IMR-90 (cell line): ENCODE data around the gene MICAL3. TPM values are rescaled to one million over a fixed set of nuclear protein-coding genes. Genes with fewer than 3 reads are reported as not detected.

Source experiments
- ATAC-seq: fragments of 200-7000 bp; cut with Tn5 transposase; 2 replicates; pipeline ENCODE4 v1.9.1; 2020; ENCODE audit warnings: low read depth, mild to moderate bottlenecking, moderate library complexity
- BruUV-seq: library from RNA; stranded (reverse); fragments of 400-500 nt; replicated peaks from 2 replicates; lab custom pipeline; 2021; lab: Mats Ljungman, UMichigan
- CTCF ChIA-PET: fragments of 300-600 bp; formaldehyde crosslinking; extraction: SDS; loops from one replicate; lab custom pipeline; 2021; ENCODE audit warnings: antibody characterized with exemption; lab: Yijun Ruan, JAX
- POLR2A ChIA-PET: fragments of 300-600 bp; sonication (Branson Sonifier 250); formaldehyde crosslinking; loops from one replicate; lab custom pipeline; 2022; ENCODE audit warnings: antibody characterized with exemption; ENCODE audit not compliant: unreplicated experiment; lab: Charles Lee
- DNase-seq: peaks from one replicate; pipeline ENCODE4 v3.0.0; 2013
- H2AFZ ChIP-seq: replicated peaks from 2 replicates; pipeline ENCODE3; 2013; ENCODE audit warnings: low read length, mild to moderate bottlenecking; ENCODE audit not compliant: poor library complexity
- H2AK5ac ChIP-seq: 2 replicates; pipeline ENCODE4 v1.6.1; 2013; ENCODE audit warnings: low read depth, low read length, inconsistent platforms
- H2AK9ac ChIP-seq: replicated peaks from 2 replicates; pipeline ENCODE3; 2013; ENCODE audit warnings: mild to moderate bottlenecking, low read depth, low read length, moderate library complexity; ENCODE audit not compliant: poor library complexity
- H2BK120ac ChIP-seq: 2 replicates; pipeline ENCODE4 v1.6.1; 2013; ENCODE audit warnings: low read depth, low read length, inconsistent platforms
- H2BK15ac ChIP-seq: 3 replicates; pipeline ENCODE4 v1.6.1; 2013; ENCODE audit warnings: low read depth, low read length, inconsistent platforms
- H2BK20ac ChIP-seq: 2 replicates; pipeline ENCODE4 v1.6.1; 2013; ENCODE audit warnings: low read depth, mild to moderate bottlenecking, inconsistent platforms, low read length, moderate library complexity
- H2BK5ac ChIP-seq: 2 replicates; pipeline ENCODE4 v1.6.1; 2013; ENCODE audit warnings: mild to moderate bottlenecking, low read depth, low read length, inconsistent platforms; ENCODE audit not compliant: poor library complexity, severe bottlenecking
- H3K14ac ChIP-seq: replicated peaks from 2 replicates; pipeline ENCODE4 v1.6.1; 2013; ENCODE audit warnings: low read depth, low read length, inconsistent platforms
- H3K18ac ChIP-seq: 2 replicates; pipeline ENCODE4 v1.6.1; 2013; ENCODE audit warnings: low read depth, low read length, control low read depth
- H3K23ac ChIP-seq: 2 replicates; pipeline ENCODE4 v1.6.1; 2013; ENCODE audit warnings: low read depth, low read length, inconsistent platforms
- H3K27ac ChIP-seq: 2 replicates; pipeline ENCODE4 v1.5.1; 2013; ENCODE audit warnings: mild to moderate bottlenecking, control low read depth, low read length; ENCODE audit not compliant: insufficient read depth
- H3K27me3 ChIP-seq: 2 replicates; pipeline ENCODE4 v1.6.1; 2013; ENCODE audit warnings: low read length; ENCODE audit not compliant: control insufficient read depth, insufficient read depth
- H3K36me3 ChIP-seq: 2 replicates; pipeline ENCODE4 v1.6.1; 2013; ENCODE audit warnings: low read length, mixed read lengths; ENCODE audit not compliant: control insufficient read depth, insufficient read depth
- H3K4ac ChIP-seq: 2 replicates; pipeline ENCODE4 v1.6.1; 2013; ENCODE audit warnings: low read depth, low read length, inconsistent platforms
- H3K4me1 ChIP-seq: 2 replicates; pipeline ENCODE4 v1.6.1; 2013; ENCODE audit warnings: low read length, mixed read lengths; ENCODE audit not compliant: control insufficient read depth, insufficient read depth
- H3K4me2 ChIP-seq: 2 replicates; pipeline ENCODE4 v1.6.1; 2013; ENCODE audit warnings: low read depth, mild to moderate bottlenecking, control low read depth, low read length, moderate library complexity
- H3K4me3 ChIP-seq: 2 replicates; pipeline ENCODE4 v1.5.1; 2013; ENCODE audit warnings: low read depth, mild to moderate bottlenecking, control low read depth, low read length, moderate library complexity; ENCODE audit not compliant: insufficient read depth
- H3K56ac ChIP-seq: 2 replicates; pipeline ENCODE4 v1.6.1; 2013; ENCODE audit warnings: low read length, inconsistent platforms; ENCODE audit not compliant: insufficient read depth; ENCODE audit errors: extremely low read depth
- H3K79me1 ChIP-seq, 2 experiments: 2 replicates each; pipeline ENCODE4 v1.6.1; 2013; ENCODE audit warnings: low read length in 2 of 2, inconsistent platforms in 1 of 2, low read depth in 1 of 2
- H3K9ac ChIP-seq: 2 replicates; pipeline ENCODE4 v1.6.1; 2013; ENCODE audit warnings: low read depth, low read length, control low read depth
- H3K9me1 ChIP-seq: 2 replicates; pipeline ENCODE4 v1.6.1; 2013; ENCODE audit warnings: low read length, inconsistent platforms; ENCODE audit not compliant: insufficient read depth
- H3K9me3 ChIP-seq: 2 replicates; pipeline ENCODE4 v1.6.1; 2013; ENCODE audit warnings: low read length; ENCODE audit not compliant: control insufficient read depth, insufficient read depth
- H4K20me1 ChIP-seq: 2 replicates; pipeline ENCODE4 v1.6.1; 2013; ENCODE audit warnings: low read length, inconsistent platforms; ENCODE audit not compliant: insufficient read depth
- H4K5ac ChIP-seq: 2 replicates; pipeline ENCODE4 v1.6.1; 2013; ENCODE audit warnings: mild to moderate bottlenecking, low read depth, low read length, control low read depth
- H4K8ac ChIP-seq, 2 experiments: 2 replicates each; pipeline ENCODE4 v1.6.1; 2013; ENCODE audit warnings: low read depth in 2 of 2, low read length in 2 of 2, control low read depth in 1 of 2, inconsistent platforms in 1 of 2
- H4K91ac ChIP-seq: 2 replicates; pipeline ENCODE4 v1.6.1; 2013; ENCODE audit warnings: low read depth, low read length, inconsistent platforms; ENCODE audit not compliant: insufficient read depth
- BHLHE40 ChIP-seq: fragments of 150-350 bp; IDR thresholded peaks from 2 replicates; pipeline ENCODE4 v1.6.1; 2016; ENCODE audit warnings: mild to moderate bottlenecking, low read depth, low read length
- CHD1 ChIP-seq: IDR thresholded peaks from 2 replicates; pipeline ENCODE4 v1.6.1; 2012; ENCODE audit warnings: low read depth, low read length, improper control_type of control experiment
- MAZ ChIP-seq: IDR thresholded peaks from 2 replicates; pipeline ENCODE4 v1.6.1; 2012; ENCODE audit warnings: low read depth, mild to moderate bottlenecking, low read length, improper control_type of control experiment, moderate library complexity, borderline replicate concordance
- MXI1 ChIP-seq: IDR thresholded peaks from 2 replicates; pipeline ENCODE4 v1.6.1; 2012; ENCODE audit warnings: low read depth, mild to moderate bottlenecking, low read length, moderate library complexity, borderline replicate concordance
- POLR2A ChIP-seq: IDR thresholded peaks from 2 replicates; pipeline ENCODE4 v1.6.1; 2012; ENCODE audit warnings: mild to moderate bottlenecking, low read depth, low read length
- RAD21 ChIP-seq: IDR thresholded peaks from 2 replicates; pipeline ENCODE4 v1.6.1; 2012; ENCODE audit warnings: low read length, improper control_type of control experiment
- SMC3 ChIP-seq: fragments of 150-350 bp; IDR thresholded peaks from 2 replicates; pipeline ENCODE4 v1.6.1; 2016; ENCODE audit warnings: low read depth, mild to moderate bottlenecking, antibody characterized with exemption, low read length, moderate library complexity
- WGBS, 2 experiments: methylation state at CpG; one replicate each; pipeline versions ENCODE4 v1.1.5 to v1.1.7; 2013; ENCODE audit warnings: missing lambda C conversion rate in 2 of 2; ENCODE audit not compliant: insufficient read length in 1 of 2; ENCODE audit errors: extremely low coverage in 2 of 2; 5-methylcytosine and 5-hydroxymethylcytosine counted together
- dilution Hi-C: fragments of 300-500 bp; cut with HindIII; formaldehyde crosslinking; loops from one replicate; pipeline ENCODE4 v1.14.3; 2018; ENCODE audit warnings: low sequenced_read_pairs; ENCODE audit not compliant: unreplicated experiment
- in situ Hi-C: fragments of 300-500 bp; cut with MboI; formaldehyde crosslinking; loops from 3 replicates; pipeline ENCODE4 v1.14.3; 2019; ENCODE audit warnings: low sequenced_read_pairs, inconsistent platforms, mixed read lengths
- intact Hi-C: fragments of 100-400 bp; cut with micrococcal nuclease; formaldehyde crosslinking; loops from 2 replicates; pipeline ENCODE4 v1.10.0; 2022
- polyA plus RNA-seq, 3 experiments: library from polyadenylated mRNA; depleted of rRNA; stranded (reverse); fragments of >200 nt; gene quantifications; 2 replicates each; pipeline ENCODE4 v1.2.3, GENCODE V29; 2012; ENCODE audit warnings: low replicate concordance in 1 of 3
- total RNA-seq: library from RNA; depleted of rRNA; stranded (reverse); fragments of >200 nt; gene quantifications from 2 replicates; pipeline ENCODE4 v1.2.3, GENCODE V29; 2012
- TF ChIP-seq, protein P1 (sequence below): fragments of 150-350 bp; IDR thresholded peaks from 2 replicates; pipeline ENCODE4 v1.6.1; 2016; ENCODE audit warnings: low read depth, mild to moderate bottlenecking, low read length, moderate library complexity, borderline replicate concordance
- TF ChIP-seq, protein P2 (sequence below): fragments of 150-350 bp; IDR thresholded peaks from 2 replicates; pipeline ENCODE4 v1.6.1; 2017; ENCODE audit warnings: mild to moderate bottlenecking, antibody characterized with exemption, low read length, low read depth
- TF ChIP-seq, protein P3 (sequence below): conservative IDR thresholded peaks from 2 replicates; pipeline ENCODE4 v1.5.1; 2012; ENCODE audit warnings: mild to moderate bottlenecking, low read depth, low read length, improper control_type of control experiment

Gene MICAL3
- total and polyA plus RNA-seq, 2 of the 4 experiments (the other 2 are of a cell fraction), result 17.6 to 26.8 TPM

DNA sequence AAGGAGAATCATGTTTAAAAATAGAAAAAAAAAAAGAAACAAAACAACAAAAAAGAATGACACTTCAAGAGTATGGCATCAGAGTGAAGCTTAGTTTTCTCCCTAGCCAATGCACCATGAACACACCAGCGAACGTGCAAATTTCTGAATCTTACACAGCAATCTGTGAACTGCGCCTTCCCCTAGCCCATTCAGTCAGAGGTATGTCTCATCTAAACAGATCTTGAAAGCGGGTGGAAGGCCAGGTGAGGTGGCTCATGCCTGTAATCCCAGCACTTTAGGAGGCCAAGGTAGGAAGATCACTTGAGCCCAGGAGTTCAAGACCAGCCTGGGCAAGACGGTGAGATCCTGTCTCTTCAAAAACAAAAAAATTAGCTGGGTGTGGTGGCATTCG is 113.1 kb downstream of the MICAL3 start:
- in situ Hi-C loops (loop anchor here (5.0 kb wide), 1 partner anchor 56 kb away; no protein-coding TSS in a partner anchor), dilution Hi-C loops (no loop called here), intact Hi-C loops (loop anchor here (2.0 kb wide), 1 partner anchor 89 kb away; no protein-coding TSS in a partner anchor)
- 0 out of 2 replicates have a peak overlapping the region, but pooled peaks have one; percentile 15 for H4K5ac ChIP-seq
- H4K8ac ChIP-seq, result peak overlapping the region in 1 of 2 experiments; percentile 29; a peak in 1 of 4 replicates
- H3K27ac ChIP-seq, result peak overlapping the region; percentile 48
- peaks cover 49% of the 10 kb centered on the region for H4K20me1 ChIP-seq
- peak overlapping the region; percentile 71; the same call in 1 of the 2 replicates for H2AK5ac ChIP-seq
- H3K9me3 ChIP-seq, result no peaks in the 10 kb centered on the region
- peak overlapping the region; percentile 32; the same call in 1 of the 2 replicates for H3K9ac ChIP-seq
- H2BK120ac ChIP-seq, result peak overlapping the region; percentile 68
- H2BK5ac ChIP-seq, result peak overlapping the region; percentile 82
- BruUV-seq, result no TSS peak
- H3K9me1 ChIP-seq, result peaks cover 45% of the 10 kb centered on the region
- ChIA-PET CTCF (interaction anchor here (0.6 to 3.3 kb wide), 10 partner anchors 19 to 171 kb away, joined by 3 to 20 read pairs (median 4); partner anchors contain the start of genes MICAL3 and PEX26), POLR2A (interaction anchor here (0.6 kb wide), 1 partner anchor 164 kb away, joined by 3 read pairs; no protein-coding TSS in a partner anchor)
- WGBS, 2 experiments, result 100% methylated on average over 1 of the region's 6 CpGs; no CpG with 5 or more reads in 1 of the 2 experiments
- peaks cover 4% of the 10 kb centered on the region for H3K36me3 ChIP-seq
- H2BK15ac ChIP-seq, result peak overlapping the region; percentile 24; the same call in 1 of the 3 replicates
- TF ChIP-seq MXI1 (no peak), MAZ (no peak), BHLHE40 (no peak), POLR2A (no peak), RAD21 (no peak), CHD1 (no peak), SMC3 (no peak)
- TF ChIP-seq, protein P1, sequence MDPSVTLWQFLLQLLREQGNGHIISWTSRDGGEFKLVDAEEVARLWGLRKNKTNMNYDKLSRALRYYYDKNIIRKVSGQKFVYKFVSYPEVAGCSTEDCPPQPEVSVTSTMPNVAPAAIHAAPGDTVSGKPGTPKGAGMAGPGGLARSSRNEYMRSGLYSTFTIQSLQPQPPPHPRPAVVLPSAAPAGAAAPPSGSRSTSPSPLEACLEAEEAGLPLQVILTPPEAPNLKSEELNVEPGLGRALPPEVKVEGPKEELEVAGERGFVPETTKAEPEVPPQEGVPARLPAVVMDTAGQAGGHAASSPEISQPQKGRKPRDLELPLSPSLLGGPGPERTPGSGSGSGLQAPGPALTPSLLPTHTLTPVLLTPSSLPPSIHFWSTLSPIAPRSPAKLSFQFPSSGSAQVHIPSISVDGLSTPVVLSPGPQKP, result no peak
- TF ChIP-seq, protein P2, sequence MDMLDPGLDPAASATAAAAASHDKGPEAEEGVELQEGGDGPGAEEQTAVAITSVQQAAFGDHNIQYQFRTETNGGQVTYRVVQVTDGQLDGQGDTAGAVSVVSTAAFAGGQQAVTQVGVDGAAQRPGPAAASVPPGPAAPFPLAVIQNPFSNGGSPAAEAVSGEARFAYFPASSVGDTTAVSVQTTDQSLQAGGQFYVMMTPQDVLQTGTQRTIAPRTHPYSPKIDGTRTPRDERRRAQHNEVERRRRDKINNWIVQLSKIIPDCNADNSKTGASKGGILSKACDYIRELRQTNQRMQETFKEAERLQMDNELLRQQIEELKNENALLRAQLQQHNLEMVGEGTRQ, result no peak
- TF ChIP-seq, protein P3, sequence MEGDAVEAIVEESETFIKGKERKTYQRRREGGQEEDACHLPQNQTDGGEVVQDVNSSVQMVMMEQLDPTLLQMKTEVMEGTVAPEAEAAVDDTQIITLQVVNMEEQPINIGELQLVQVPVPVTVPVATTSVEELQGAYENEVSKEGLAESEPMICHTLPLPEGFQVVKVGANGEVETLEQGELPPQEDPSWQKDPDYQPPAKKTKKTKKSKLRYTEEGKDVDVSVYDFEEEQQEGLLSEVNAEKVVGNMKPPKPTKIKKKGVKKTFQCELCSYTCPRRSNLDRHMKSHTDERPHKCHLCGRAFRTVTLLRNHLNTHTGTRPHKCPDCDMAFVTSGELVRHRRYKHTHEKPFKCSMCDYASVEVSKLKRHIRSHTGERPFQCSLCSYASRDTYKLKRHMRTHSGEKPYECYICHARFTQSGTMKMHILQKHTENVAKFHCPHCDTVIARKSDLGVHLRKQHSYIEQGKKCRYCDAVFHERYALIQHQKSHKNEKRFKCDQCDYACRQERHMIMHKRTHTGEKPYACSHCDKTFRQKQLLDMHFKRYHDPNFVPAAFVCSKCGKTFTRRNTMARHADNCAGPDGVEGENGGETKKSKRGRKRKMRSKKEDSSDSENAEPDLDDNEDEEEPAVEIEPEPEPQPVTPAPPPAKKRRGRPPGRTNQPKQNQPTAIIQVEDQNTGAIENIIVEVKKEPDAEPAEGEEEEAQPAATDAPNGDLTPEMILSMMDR, result no peak
- ATAC-seq, result no peak
- peak overlapping the region; percentile 42; the same call in 1 of the 2 replicates for H3K18ac ChIP-seq
- H2AFZ ChIP-seq, result no peak overlapping the region
- peak overlapping the region; percentile 86 for H3K14ac ChIP-seq
- peaks cover 17% of the 10 kb centered on the region for H3K4me1 ChIP-seq
- no peak for DNase-seq
- no peak overlapping the region for H3K4me3 ChIP-seq
- no peak overlapping the region; the same call in 1 of the 2 replicates for H2BK20ac ChIP-seq
- H3K23ac ChIP-seq, result peak overlapping the region; percentile 71; the same call in 1 of the 2 replicates
- H2AK9ac ChIP-seq, result peak overlapping the region; percentile 53
- peak overlapping the region; percentile 80; the same call in 1 of the 2 replicates for H3K4me2 ChIP-seq
- no peak overlapping the region for H3K56ac ChIP-seq
- no peak overlapping the region for H4K91ac ChIP-seq
- H3K4ac ChIP-seq, result peak overlapping the region; percentile 85; the same call in 1 of the 2 replicates
- H3K79me1 ChIP-seq, result peaks cover 62 to 86% of the 10 kb centered on the region in 2 experiments
- no peaks in the 10 kb centered on the region for H3K27me3 ChIP-seq
